UCSD-AML1 (cell line): ENCODE results near the gene NDUFAF4.
"Not testable (repeated sequence)": the region's sequence is repeated elsewhere in the genome, so short reads cannot be mapped to it uniquely, and the experiment has no call there.

Source experiments
- DNase-seq: peaks from one replicate; lab custom pipeline; 2025; ENCODE audit not compliant: unreplicated experiment; lab: John Stamatoyannopoulos, UW

The NDUFAF4 gene

DNA sequence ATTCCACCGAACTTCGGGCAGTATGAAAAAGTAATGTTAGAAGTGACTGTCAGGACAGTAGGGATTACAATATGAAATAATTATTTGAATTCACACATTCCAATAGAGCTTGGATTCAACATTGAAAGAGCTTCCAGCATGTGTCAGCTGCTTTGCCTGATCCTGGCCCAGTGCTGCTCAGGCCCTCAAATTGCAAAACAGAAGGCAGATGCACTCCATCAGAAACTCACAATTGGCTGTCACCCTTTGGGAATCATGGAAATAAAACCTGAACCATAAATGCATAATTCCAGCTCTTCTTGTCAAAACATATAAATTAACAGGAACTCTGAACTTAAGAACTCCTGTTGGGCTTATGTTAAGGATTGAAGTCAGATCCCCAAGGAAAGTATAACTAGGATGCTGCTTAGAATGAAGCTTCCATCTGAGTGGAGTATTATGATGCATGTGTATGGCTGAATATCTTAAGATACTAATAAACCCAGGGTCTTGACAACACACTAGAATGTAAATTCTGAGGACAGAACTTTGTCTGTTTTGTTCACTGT, 1.8 kb upstream of the NDUFAF4 start:
- DNase-seq, result no peak

DNA sequence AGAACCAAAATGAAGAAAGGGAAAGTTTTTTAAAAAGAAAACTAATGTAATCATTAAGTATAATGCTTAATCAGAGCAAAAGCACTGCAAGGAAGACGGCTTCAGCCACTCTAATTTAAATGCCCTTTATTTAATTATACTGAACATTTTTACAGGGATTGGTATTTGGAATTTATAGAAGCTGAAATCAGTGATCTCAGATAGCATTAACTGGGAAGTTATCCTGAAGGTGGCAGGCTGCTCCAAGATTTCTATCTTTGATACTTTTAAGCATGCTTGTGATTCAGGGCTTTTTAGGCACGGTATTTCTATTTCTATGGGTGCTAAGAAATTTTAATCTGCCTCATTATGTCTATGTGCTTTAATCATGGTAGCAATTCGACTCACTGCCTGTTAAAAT, 1.3 kb upstream of the NDUFAF4 start:
- DNase-seq, result no peak

DNA sequence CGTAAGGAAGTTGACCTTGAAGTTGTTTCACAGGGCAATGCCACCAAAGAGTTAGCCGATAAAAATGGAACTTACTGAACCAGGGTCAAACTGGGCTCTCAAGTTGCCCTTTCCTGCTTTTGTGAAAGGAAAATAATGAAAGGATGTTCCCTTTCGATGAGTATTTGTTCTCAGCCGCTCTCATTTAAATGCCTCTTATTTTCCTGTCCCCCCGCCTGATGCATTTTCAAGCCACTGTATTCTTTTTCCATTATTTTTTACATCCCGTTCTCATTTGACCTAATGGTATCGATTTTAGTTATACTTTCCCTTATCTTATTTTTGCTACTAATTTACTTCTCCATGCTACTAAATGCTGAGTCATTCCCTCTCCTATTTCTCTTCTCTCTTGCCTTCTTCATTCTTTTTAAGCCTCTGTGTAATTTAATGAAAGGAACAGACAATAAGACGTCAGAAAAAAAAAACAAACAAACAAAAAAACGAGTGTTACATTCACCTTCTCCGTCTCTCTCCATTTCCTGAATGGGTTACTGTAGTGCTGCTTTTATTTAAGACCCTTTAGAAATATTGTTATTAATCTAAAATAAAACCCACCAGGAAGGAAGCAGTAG, 655 bp upstream of the NDUFAF4 start:
- no peak for DNase-seq

DNA sequence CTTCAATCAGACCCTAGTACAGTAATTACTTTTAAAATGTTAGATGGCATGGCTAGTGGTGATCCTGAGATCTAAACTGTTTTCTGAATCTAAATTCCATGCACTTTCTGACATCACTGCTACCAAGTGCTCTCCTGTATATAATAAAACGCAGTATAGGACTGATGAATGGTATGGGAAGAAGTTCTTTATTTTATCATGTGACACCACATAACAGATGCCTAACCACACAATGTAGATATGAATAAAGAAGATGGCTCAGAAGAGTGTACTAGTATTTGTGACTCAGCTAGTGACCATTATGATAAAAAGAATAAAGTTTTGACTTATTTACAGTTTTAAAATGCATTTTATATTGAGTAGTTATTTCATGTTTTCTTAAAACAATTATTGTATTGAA, 8.5 kb downstream of the NDUFAF4 start:
- DNase-seq, result no peak

DNA sequence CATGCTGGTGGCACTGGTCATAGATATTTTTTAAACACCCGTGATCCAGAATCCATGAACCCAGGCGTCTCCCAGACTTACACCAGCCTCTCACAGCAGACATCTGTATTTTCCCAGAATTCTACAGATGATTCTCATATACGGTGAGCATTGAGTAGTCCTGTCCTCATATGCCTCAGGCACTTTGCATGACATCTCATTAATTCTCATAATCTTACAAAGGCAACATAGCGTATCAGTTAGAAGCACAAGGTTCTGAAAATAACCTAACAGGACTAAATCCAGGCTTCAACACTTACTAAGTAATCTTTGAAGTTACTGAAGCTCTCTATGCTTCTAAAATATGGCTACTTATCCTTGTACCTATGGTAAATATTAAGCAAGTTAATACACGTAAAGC, 8.9 kb downstream of the NDUFAF4 start:
- no peak for DNase-seq

DNA sequence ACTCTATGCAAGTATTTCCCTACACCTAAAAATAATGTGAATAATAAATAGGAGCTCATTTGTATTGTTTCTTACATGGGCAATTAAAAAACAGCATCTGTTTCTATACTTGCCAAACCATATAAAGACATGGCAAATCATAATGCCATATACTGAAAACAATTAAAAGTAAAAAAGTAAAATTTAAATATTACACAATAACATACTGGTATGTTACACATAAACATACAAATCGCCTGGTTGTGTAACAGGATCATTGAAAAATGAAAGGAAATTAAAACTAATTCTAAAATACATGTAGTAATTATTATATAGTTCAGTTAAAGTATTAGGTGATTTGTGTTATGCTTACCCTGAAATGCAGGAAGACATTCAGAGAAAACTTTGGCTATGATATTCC, 11.2 kb downstream of the NDUFAF4 start:
- no peak for DNase-seq

DNA sequence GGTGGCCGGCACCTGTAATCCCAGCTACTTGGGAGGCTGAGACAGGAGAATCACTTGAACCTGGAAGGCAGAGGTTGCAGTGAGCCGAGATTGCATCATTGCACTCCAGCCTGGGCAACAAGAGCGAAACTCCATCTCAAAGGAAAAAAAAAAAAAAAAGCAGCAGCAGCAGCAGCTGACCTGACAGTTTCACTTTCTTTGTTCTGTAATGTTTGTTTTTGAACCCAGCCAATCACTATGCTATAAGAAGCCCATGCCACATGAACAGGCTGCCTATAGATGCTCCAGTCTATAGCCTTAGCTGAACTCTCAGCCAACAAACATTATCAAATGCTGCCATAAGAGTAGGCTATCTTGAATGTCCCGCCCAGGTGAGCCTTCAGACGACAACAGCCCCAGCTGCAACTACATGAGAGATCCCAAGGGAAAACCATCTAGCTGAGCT, 12.5 kb downstream of the NDUFAF4 start:
- not testable (repeated sequence) for DNase-seq

DNA sequence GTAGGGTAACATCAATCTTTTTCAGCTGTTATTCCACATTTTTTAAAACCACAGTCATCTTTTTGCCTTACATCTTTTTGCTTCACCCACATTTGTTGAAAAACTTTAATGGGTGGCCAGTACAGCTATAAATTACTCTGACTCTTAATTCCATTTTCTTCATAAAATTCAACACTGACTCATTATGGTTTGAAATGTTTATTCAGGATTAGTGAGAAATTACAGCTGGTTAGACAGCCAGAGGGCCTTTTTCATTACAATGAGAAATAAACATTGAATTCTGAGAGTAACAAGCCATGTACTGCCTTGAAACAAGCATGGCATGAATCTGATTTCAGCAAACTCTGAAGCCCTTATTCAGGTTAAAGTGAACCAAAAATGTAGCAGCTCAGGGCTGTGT, 19.5 kb downstream of the NDUFAF4 start:
- DNase-seq, result no peak

DNA sequence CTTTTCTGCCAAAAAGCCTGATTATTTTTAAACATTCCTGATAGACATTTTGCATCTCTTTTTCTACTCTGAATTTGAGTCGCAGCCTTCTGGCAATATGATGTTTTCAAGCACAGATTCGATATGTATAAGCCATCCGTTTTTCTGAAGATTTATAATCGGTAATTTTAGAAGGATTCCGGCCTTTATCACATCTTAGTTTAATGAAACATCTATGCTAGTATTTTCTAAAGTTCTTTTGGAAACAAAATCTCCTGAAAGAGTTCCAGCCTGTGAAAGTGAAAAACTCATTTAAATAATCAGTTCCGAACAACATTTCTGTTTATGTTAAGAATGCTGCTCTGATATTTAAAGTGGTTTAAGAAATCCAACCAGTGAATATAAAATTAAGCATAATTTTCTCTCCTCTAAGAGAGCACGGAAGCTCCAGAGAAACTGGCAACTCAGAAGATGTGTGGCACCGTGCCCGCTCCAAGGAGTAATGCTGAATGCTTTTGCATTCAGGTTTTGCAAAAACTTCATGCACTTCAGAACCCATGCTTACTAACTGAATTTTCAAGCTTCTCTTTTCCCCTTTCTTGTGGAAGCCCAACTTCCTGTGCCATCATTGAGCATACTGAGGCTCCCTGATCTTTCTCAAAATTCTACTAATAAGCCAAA, 20.7 kb downstream of the NDUFAF4 start:
- DNase-seq, result no peak

DNA sequence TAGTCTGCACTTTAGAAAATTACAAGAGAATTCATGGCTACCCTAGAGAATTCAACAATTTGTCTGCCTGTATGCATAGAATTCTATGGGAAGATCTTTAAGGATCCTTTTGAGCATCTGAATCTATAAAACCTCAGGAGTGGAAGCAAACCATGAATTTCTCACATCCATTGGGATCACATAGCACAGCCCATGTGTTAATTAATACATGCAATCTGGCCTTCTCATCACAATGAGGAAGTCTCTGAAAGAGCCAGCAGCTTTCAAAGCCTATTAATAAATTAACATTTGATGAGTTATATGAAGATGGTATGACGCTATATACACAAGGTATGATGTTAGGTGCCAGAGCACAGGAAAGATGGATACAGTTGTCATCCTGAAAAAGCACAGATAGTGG, 24.7 kb downstream of the NDUFAF4 start:
- DNase-seq, result no peak

DNA sequence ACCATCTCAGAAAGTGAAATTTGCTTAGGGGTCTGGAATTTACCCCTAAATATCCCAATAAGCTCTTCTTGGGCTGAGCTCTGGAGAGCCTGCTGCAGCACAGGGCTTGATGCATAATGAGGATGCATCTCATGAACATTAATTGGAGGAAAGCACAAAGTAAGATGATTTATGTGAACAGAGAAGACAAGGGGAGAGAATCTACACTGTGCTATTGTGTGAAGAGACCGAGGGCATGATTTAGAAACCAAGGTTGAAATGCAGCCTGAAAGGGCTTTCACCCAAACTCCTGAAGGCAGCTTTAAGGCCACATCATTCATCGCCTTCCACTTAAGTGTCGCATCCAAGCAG, 32.7 kb downstream of the NDUFAF4 start:
- DNase-seq, result no peak

DNA sequence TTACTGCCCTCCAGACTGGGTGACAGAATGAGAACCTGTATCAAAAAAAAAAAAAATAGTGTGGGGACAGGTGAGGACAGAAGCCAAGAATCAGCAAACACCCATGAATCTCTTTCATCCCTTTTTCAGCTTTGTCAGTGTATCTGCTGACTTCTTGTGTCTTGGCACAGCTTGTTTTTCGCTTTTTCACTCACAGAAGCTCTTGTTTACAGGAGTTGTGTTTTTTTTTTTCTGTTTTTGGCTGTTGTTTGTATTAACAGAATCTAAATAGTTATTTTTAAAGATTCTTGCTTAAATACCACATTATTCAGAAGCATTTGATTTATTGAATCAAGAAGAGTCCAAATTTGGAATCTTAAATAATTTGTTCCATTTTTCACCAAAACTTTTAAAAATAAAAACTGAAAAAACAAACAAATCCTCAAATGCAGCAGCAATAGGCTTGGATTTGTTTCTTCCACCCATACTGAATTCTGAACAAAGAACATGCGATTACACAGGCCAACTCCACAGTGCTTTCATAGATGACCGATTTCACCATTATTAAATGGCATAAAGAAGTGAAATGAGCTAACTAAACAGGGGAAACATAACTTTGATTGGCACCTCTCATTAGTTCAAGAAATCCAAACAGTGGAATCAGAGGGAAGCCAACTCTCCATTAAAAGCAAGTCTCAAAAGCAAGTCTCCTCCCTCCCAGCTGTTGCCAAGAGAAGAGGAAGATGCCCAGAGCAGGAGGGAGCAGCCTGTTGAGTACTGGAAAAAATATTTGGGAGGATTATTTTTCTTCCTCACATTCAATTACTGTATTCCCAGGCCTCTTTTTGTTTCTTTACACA, 33.3 kb downstream of the NDUFAF4 start:
- no peak for DNase-seq

DNA sequence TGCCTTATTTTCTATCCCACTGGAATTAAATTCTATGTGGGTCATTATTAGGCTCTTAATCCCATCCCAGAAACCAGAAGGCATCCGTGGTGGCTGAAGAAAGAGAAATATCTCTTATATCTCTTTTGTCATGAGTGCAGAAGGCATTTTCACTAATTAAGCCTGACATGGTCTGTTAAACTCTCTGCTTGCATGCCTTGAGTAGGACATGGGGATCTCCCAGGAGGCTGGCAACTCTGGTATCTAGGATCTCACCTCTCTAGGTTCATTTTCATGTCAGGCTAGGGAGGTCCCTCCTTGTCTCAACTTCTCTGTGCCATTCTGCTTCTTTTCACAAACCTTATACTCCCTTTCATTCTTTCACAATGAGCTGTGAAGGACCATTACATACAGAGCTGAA, 35.1 kb downstream of the NDUFAF4 start:
- no peak for DNase-seq

DNA sequence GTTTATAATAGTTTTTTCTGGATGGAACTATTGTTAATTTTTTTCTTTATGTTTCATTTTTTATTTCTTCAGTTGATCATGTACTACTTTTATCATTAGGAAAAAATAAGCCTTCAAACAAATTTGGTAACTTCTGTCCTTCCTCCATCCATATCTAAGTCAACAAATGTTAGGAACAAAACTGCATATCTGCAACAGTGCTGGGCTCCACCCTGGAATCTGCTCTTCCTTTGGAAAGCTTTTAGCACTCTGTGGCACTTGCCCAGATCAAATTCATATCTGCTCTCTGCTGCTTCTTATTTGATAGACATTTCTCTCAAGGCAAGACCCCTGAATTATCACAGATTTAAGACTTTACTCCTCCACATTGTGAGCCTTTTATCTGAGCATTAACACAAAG, 36.1 kb downstream of the NDUFAF4 start:
- DNase-seq, result no peak

DNA sequence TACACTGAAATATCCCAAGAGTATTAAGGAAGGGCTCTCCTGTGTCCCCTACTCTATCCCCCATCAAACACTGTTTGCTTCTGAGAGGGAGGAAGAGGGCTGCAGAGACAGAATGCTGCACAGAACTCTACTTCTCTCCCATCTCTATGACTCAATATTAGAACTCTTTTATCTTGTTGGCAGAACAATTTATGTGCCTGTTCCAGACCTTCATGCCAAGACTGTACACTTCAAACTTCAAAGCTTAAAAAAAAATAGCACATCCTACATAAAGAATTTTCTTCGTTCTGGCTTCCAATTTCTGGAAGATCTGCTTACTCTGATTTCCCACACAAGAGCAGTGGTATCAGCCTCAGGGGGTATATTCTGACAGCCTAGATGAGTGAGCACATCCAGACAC, 40.8 kb downstream of the NDUFAF4 start:
- DNase-seq, result no peak

DNA sequence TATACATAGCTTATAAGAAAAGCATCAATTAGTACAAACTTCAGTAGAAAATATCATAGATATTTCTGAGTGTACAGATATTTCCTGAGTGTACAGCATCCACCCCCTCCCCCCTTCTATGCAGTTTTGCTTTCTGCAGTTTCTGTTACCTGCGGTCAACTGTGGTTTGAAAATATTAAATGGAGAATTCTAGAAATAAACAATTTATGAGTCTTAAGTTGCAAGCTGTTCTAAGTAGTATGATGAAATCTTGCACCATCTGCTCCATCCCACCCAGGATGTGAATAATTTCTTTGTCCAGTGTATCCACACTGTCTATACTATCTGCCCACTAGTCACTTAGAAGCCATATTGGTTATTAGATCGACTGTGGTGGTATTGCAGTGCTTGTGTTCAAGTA, 44.6 kb downstream of the NDUFAF4 start:
- no peak for DNase-seq

DNA sequence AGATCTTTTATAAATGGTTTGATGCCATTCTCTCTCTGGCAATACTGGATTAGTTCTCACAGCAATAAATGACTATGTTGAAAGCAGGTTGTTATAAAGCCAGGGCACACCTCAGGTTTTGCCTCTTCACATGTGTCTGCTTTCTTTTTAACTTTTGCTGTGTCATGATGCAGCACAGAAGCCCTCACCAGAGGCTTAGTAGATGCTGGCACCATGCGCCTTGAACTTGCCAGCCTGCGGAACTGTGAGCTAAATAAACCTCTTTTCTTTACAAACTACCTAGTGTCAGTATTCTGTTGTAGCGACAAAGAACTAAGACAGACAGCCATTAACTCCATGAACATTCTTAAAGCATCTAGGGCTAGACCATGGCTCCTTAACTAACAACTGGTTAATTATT, 45.1 kb downstream of the NDUFAF4 start:
- DNase-seq, result no peak

DNA sequence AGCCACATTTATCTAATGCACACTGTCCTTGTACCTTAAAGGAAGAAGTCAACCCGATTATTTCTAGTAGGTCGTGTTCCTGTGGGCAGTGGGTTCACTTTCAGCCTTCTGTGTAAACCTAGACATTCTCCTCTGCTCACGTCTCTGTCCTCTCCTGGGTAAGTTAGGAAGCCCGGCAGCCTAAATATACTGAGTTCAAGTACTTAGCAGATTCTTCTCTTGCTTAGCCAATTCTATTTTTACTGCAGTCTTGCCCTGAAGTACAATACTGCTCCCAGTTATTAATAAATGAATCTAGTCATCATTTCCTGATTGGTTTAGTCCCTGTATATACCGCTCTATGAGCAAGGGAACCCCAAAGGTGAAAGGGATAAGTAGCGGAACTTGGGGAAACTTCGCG, 45.8 kb downstream of the NDUFAF4 start:
- no peak for DNase-seq

DNA sequence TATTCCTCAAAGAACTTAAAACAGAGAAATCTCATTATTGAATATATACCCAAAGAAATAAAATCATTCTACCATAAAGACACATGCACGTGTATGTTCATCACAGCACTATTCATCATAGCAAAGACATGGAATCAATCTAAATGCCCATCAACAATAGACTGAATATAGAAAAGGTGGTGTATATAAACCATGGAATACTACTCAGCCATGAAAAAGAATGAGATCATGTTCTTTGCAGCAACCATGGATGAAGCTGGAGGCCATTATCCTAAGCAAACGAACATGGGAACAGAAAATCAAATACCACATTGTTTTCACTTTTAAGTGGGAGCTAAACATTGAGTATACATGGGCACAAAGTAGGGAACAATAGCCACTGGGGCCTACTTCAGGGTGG, 48.1 kb downstream of the NDUFAF4 start:
- no peak for DNase-seq

DNA sequence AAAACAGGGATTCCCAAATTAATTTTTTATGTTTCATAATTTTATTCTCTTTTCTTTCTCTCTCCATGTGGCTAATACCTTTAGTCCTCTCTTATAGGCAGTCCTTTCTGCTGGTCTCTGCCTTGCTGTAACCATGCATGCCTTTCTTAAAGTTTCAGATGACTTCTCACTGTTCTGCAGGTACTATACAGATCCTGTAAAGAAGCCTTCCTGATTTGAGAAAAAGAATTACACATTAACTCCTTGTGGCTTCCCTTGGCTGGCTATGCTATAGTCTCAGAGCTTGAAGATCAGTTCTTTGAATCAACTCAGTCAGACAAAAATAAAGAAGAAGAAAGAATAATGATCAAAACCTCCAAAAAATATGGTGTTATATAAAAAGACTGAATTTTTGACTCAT, 53.2 kb downstream of the NDUFAF4 start:
- DNase-seq, result no peak

DNA sequence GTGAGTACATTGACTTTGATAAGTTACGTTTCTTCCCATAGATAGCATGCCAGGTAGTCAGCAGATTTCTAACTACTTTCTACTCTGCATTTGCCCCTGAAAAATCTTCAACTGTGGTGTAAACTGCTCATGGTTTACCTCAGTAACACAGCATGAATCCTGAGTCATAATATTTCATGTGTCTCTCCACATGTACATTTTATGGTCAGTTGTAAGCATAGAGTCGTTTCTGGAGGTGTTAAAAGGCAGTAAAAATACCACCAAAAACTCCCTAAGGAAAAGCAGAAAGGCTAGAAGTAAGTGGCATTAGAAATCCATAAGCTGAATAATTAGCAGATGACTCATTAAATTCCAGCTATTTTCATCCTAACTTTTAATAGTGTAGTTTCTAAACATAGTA, 56.3 kb downstream of the NDUFAF4 start:
- DNase-seq, result no peak
